C4-2B (cell line): Measurements from ENCODE around the gene SLC16A13.

ENCODE experiments used
- CTCF ChIP-seq: fragments of 450-650 bp; conservative IDR thresholded peaks from 2 replicates; pipeline ENCODE4 v1.5.1; 2017; ENCODE audit warnings: mild to moderate bottlenecking
- ZFX ChIP-seq: fragments of 450-650 bp; IDR thresholded peaks from 2 replicates; pipeline ENCODE4 v1.6.1; 2017

- no peak for TF ChIP-seq CTCF
- TF ChIP-seq ZFX = no peak
Measured at GRCh38 chr17:7029096-7029495, 6.7 kb upstream of the SLC16A13 start.
